ENCODE results near the gene TMEM254.

Gene TMEM254

GRCh38 chr10:80070057-80070456 is 8.4 kb upstream of the TMEM254 start:
- TF ChIP-seq, protein P1, sequence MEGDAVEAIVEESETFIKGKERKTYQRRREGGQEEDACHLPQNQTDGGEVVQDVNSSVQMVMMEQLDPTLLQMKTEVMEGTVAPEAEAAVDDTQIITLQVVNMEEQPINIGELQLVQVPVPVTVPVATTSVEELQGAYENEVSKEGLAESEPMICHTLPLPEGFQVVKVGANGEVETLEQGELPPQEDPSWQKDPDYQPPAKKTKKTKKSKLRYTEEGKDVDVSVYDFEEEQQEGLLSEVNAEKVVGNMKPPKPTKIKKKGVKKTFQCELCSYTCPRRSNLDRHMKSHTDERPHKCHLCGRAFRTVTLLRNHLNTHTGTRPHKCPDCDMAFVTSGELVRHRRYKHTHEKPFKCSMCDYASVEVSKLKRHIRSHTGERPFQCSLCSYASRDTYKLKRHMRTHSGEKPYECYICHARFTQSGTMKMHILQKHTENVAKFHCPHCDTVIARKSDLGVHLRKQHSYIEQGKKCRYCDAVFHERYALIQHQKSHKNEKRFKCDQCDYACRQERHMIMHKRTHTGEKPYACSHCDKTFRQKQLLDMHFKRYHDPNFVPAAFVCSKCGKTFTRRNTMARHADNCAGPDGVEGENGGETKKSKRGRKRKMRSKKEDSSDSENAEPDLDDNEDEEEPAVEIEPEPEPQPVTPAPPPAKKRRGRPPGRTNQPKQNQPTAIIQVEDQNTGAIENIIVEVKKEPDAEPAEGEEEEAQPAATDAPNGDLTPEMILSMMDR (conservative IDR thresholded peaks at IDR 0.05): no peak
- no peak overlapping the region for H3K27ac ChIP-seq

DNA sequence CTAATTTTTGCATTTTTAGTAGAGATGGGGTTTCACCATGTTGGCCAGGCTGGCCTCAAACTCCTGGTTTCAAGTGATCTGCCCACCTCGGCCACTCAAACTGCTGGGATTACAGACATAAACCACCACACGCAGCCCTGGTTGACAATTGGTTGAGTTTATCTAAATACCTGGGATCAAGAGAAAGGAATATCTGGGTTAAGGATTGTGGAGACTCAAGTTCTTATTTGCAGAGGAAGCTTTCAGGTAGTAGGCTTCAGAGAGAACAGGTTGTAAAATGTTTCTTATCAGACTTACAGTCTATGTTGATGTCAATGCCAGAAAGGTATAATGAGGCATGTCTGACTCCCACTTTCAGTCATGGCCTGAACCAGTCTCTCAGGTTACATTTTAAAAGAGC is 5.9 kb upstream of the TMEM254 start:
- H3K27ac ChIP-seq: peak overlapping the region; percentile 21; the same call in 1 of the 2 replicates
- TF ChIP-seq, protein P1 (conservative IDR thresholded peaks at IDR 0.05): no peak

DNA sequence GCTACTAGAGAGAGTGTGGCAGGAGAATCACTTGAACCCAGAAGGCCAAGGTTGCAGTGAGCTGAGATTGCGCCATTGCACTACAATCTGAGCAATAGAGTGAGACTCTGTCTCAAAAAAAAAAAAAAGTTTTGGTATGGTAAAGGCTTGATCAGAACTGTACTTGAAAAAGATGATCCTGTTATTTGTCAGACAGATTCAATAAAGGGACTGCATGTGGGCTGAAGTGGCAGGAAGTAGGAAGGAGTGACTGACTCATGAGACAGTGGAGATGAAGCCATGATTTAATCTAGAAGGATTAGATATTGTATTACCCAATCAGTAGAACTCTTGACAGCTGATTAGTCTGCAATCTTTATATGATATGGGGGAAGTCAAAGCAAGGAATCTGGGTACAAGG is 2.7 kb upstream of the TMEM254 start:
- no peak overlapping the region for H3K27ac ChIP-seq
- TF ChIP-seq, protein P1 (conservative IDR thresholded peaks at IDR 0.05): no peak

DNA sequence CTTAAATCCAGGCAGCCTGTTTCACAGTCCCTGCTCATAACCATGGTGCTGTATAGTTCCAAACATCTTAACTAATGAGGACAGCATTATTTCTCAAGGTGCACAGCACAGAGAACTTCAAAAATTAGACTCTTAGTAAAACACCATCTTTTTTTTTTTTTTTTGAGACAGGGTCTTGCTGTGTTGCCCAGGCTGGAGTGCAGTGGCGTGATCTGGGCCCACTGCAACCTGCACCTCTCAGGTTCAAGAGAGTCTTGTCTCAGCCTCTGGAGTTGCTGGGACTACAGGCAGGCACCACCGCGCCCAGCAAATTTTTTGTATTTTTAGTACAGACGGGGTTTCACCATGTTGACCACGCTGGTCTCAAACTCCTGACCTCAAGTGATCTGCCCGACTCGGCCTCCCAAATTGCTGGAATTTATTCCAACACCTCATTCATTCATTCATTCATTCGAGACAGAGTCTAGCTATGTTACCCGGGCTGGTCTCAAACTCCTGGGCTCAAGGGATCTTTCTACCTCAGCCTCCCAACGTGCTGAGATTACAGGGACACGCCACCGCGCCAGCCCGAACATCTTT is 507 bp upstream of the TMEM254 start:
- peak overlapping the region; percentile 95 for H3K27ac ChIP-seq
- TF ChIP-seq, protein P1 (conservative IDR thresholded peaks at IDR 0.05): no peak

DNA sequence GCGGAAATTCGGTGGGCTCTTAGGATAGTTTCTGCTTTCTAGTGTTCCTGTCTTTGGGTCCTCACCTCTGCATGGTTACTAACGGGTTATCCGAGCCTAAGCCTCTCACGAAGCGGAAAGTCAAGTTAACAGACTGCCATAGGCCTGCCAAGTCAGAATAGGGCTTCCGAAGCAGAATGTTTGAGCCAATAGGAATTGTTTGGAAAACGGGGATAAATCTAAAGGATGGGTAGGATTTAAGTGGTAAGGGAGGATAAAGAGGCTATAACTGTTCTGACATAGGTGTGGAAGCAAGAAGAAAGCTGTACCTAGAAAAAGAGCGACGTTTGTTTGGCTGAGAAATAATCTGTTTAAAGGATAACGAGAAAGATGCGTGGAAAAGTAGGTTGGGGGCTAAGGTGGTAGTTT is 851 bp downstream of the TMEM254 start:
- TF ChIP-seq, protein P1 (conservative IDR thresholded peaks at IDR 0.05): no peak
- H3K27ac ChIP-seq: peak overlapping the region; percentile 95

- TF ChIP-seq, protein P1 (conservative IDR thresholded peaks at IDR 0.05): no peak
- H3K27ac ChIP-seq: no peak overlapping the region
Observed at GRCh38 chr10:80081026-80081425, 2.6 kb downstream of the TMEM254 start.

GRCh38 chr10:80081801-80082750 is 3.6 kb downstream of the TMEM254 start:
- H3K27ac ChIP-seq: no peak overlapping the region
- TF ChIP-seq, protein P1 (conservative IDR thresholded peaks at IDR 0.05): no peak
